ENCODE data around the gene USP40. TPM values are rescaled to one million over a fixed set of nuclear protein-coding genes. Genes with fewer than 3 reads are reported as not detected.

The USP40 gene
- total RNA-seq, 1 experiment from 2014 or later: 34.9 TPM

DNA sequence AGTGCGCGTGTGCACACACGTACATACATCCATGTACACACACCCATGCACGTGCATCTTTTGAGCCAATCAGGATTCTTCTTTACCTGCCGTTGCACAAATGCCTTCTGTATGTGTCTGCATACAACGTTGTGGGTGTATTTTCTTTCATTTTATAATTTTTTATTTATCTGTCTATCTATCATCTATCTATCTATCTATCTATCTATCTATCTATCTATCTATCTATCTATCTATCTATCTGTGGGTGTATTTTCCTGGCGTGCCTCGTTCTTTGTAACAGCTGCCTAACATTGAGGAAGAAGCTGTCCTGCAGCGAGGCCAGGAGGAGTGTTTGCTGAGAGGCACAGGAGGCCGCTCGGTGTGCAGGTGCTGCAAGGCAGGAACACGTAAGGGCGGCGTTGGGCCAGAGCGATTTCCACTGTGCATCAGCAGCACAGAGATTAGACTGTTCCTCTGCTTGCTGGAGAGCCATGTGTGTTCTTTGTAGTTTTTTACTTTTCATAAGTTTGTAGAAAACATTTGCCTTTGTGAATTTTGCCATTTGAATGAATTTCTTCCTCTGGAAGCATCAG is 127.9 kb downstream of the USP40 start:
- Histone ChIP-seq H3K4me2 (ENCODE audit: low read length) (no peak overlapping the region), H3K9me2 (ENCODE audit: insufficient read depth) (no peaks in the 10 kb centered on the region), H4K20me1 (ENCODE audit: insufficient read depth) (0 out of 2 replicates have a peak, but pooled peaks cover under 1% of the 10 kb centered on the region), H3K27ac (ENCODE audit: low read depth, low read length) (no peak overlapping the region), H3K4me3 (replicated peaks in 1 of 2; ENCODE audit: low read depth in 1 of 2, low read length in 2 of 2) (no peak overlapping the region), H3K27me3 (ENCODE audit: insufficient read depth, low read length) (no peaks in the 10 kb centered on the region), H3K79me2 (ENCODE audit: insufficient read depth, low read length) (peaks cover 20% of the 10 kb centered on the region; the same call in 1 of the 2 replicates), H3K4me1 (ENCODE audit: control insufficient read depth in 1 of 2, insufficient read depth in 2 of 2, low read length in 2 of 2) (no peaks in the 10 kb centered on the region), H3K9me3 (ENCODE audit: control insufficient read depth in 1 of 2, insufficient read depth in 1 of 2, low read depth in 1 of 2, low read length in 2 of 2) (no peaks in the 10 kb centered on the region), H3K36me3 (ENCODE audit: control insufficient read depth in 1 of 2, insufficient read depth in 2 of 2, low read length in 2 of 2) (peaks cover 13 to 21% of the 10 kb centered on the region in 2 experiments; a peak in 3 of 4 replicates), H3K9ac (ENCODE audit: low read length) (no peak overlapping the region), H2AFZ (ENCODE audit: low read depth, low read length, poor library complexity, severe bottlenecking) (no peak overlapping the region)
- ATAC-seq: no peak
- intact Hi-C loops (cut with micrococcal nuclease): no loop called here
- no TSS peak for BruUV-seq (replicated peaks)
- no peak for DNase-seq (ENCODE audit: low read depth, low spot score)
- POLR2A ChIA-PET: no interaction called here
- RAD21 ChIA-PET (ENCODE audit: low non-redundant PET in 1 of 2, low total read pairs in 2 of 2, uncharacterized antibody in 2 of 2, unreplicated experiment in 2 of 2): no interaction called here
- CTCF ChIA-PET: interaction anchor here (0.9 kb wide), 1 partner anchor 18 kb away, joined by 3 read pairs; no protein-coding TSS in a partner anchor
- no peak for TF ChIP-seq REST (IDR thresholded peaks at IDR 0.05; ENCODE audit: low read depth)
- no peak for TF ChIP-seq TCF7L2 (IDR thresholded peaks at IDR 0.05; ENCODE audit: borderline replicate concordance, extremely low read depth, insufficient read depth, insufficient read length)
- TF ChIP-seq MAX (IDR thresholded peaks at IDR 0.05): no peak
- no peak for TF ChIP-seq FOSL1 (IDR thresholded peaks at IDR 0.05; ENCODE audit: low read depth)
- no peak for TF ChIP-seq ZNF274 (IDR thresholded peaks at IDR 0.05; ENCODE audit: low read depth, low read length)
- no peak for TF ChIP-seq YY1 (IDR thresholded peaks at IDR 0.05; ENCODE audit: extremely low read depth, insufficient replicate concordance, low read depth, low read length)
- no peak for TF ChIP-seq JUND (IDR thresholded peaks at IDR 0.05)
- no peak for TF ChIP-seq EGR1 (IDR thresholded peaks at IDR 0.05; ENCODE audit: low read depth)
- TF ChIP-seq SRF (IDR thresholded peaks at IDR 0.05; ENCODE audit: low read depth): no peak
- TF ChIP-seq EZH2phosphoT487 (IDR thresholded peaks at IDR 0.05; ENCODE audit: borderline replicate concordance): no peak
- TF ChIP-seq CEBPB (IDR thresholded peaks at IDR 0.05; ENCODE audit: low read depth): no peak
- no peak for TF ChIP-seq ELF1 (IDR thresholded peaks at IDR 0.05; ENCODE audit: borderline replicate concordance, low read depth)

Data from HCT116 (cell line).